HEK293 (cell line): ENCODE results near the gene IL12A.

Experiments used
- TF ChIP-seq, protein P1 (sequence below): fragments of 450-650 bp; formaldehyde crosslinking; IDR thresholded peaks from 2 replicates; pipeline ENCODE4; 2016; ENCODE audit warnings: missing biosample characterization, missing genetic modification characterization
- TF ChIP-seq, protein P2 (sequence below): fragments of 450-650 bp; formaldehyde crosslinking; IDR thresholded peaks from 2 replicates; pipeline ENCODE4 v1.5.1; 2016; ENCODE audit warnings: missing biosample characterization, missing genetic modification characterization

DNA sequence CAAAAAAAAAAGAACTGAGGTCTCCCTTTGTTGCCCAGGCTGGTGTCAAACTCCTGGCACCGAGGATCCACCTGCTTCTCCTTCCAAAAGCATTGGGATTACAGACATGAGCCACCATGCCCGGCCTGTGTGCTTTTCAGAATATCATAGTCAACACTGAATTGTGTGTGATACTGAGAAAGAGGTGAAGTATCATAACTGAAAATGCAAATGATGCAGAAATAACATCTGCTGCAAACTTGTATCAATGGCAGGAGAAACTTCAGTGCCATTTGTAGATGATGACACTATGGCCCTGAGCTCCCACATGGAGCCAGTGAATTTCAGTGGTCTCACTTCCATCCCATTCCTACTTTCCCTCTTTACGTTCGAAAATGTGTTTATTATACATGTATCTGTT is 21.9 kb downstream of the IL12A start:
- TF ChIP-seq, protein P1, sequence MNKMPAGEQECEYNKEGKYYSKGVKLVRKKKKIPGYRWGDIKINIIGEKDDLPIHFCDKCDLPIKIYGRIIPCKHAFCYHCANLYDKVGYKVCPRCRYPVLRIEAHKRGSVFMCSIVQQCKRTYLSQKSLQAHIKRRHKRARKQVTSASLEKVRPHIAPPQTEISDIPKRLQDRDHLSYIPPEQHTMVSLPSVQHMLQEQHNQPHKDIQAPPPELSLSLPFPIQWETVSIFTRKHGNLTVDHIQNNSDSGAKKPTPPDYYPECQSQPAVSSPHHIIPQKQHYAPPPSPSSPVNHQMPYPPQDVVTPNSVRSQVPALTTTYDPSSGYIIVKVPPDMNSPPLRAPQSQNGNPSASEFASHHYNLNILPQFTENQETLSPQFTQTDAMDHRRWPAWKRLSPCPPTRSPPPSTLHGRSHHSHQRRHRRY, result no peak
- TF ChIP-seq, protein P2, sequence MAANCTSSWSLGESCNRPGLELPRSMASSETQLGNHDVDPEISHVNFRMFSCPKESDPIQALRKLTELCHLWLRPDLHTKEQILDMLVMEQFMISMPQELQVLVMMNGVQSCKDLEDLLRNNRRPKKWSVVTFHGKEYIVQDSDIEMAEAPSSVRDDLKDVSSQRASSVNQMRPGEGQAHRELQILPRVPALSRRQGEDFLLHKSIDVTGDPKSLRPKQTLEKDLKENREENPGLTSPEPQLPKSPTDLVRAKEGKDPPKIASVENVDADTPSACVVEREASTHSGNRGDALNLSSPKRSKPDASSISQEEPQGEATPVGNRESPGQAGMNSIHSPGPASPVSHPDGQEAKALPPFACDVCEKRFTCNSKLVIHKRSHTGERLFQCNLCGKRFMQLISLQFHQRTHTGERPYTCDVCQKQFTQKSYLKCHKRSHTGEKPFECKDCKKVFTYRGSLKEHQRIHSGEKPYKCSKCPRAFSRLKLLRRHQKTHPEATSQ (tag by site-specific recombination), result no peak
